DND-41 (cell line): Measurements from ENCODE around the gene MTPN.
A peak's percentile ranks its signal among the peaks of the same experiment; 100 is the strongest.

ENCODE experiments used
- ATAC-seq: fragments of 200-7000 bp; cut with Tn5 transposase; 3 replicates; pipeline ENCODE4 v1.9.1; 2021; ENCODE audit warnings: low read depth; ENCODE audit not compliant: insufficient read depth
- DNase-seq: peaks from one replicate; pipeline ENCODE4 v3.0.0-alpha.2; 2020
- H2AFZ ChIP-seq: 2 replicates; pipeline ENCODE4 v1.6.0; 2012; ENCODE audit warnings: low read depth, low read length
- H3K27ac ChIP-seq: 2 replicates; pipeline ENCODE4 v1.5.1; 2012; ENCODE audit warnings: low read length, inconsistent platforms
- H3K27me3 ChIP-seq: fragments of 200-600 bp; sonication (generic); 2 replicates; pipeline ENCODE4 v1.6.0; 2012; ENCODE audit warnings: low read length, mild to moderate bottlenecking, inconsistent platforms; ENCODE audit not compliant: insufficient read depth, poor library complexity
- H3K36me3 ChIP-seq: 2 replicates; pipeline ENCODE4 v1.5.1; 2012; ENCODE audit warnings: low read length, inconsistent platforms; ENCODE audit not compliant: insufficient read depth
- H3K4me1 ChIP-seq: 2 replicates; pipeline ENCODE4 v1.5.1; 2012; ENCODE audit warnings: mild to moderate bottlenecking, low read length; ENCODE audit not compliant: insufficient read depth
- H3K4me2 ChIP-seq: 2 replicates; pipeline ENCODE4 v1.6.0; 2012; ENCODE audit warnings: mild to moderate bottlenecking, moderate library complexity, low read length, inconsistent platforms; ENCODE audit not compliant: insufficient read depth
- H3K4me3 ChIP-seq, 2 experiments: fragments of 200-600 bp in 1 of 2; shearing (Covaris generic) in 1 of 2; 2 replicates each; pipeline ENCODE4 v1.5.1; 2012 to 2016; ENCODE audit warnings: inconsistent platforms in 2 of 2, low read length in 2 of 2, mild to moderate bottlenecking in 2 of 2, low read depth in 1 of 2, moderate library complexity in 1 of 2
- H3K79me2 ChIP-seq: 2 replicates; pipeline ENCODE4 v1.6.0; 2012; ENCODE audit warnings: low read length, inconsistent platforms; ENCODE audit not compliant: insufficient read depth
- H3K9ac ChIP-seq: 2 replicates; pipeline ENCODE4 v1.6.0; 2012; ENCODE audit warnings: low read depth, mild to moderate bottlenecking, inconsistent platforms, low read length, moderate library complexity
- H3K9me3 ChIP-seq: 2 replicates; pipeline ENCODE4 v1.5.1; 2012; ENCODE audit warnings: low read length, moderate library complexity, mild to moderate bottlenecking, inconsistent platforms; ENCODE audit not compliant: insufficient read depth, severe bottlenecking
- H4K20me1 ChIP-seq: 2 replicates; pipeline ENCODE4 v1.6.0; 2012; ENCODE audit warnings: low read length; ENCODE audit not compliant: insufficient read depth
- EZH2 ChIP-seq: IDR thresholded peaks from 3 replicates; pipeline ENCODE4 v1.6.1; 2012; ENCODE audit warnings: borderline replicate concordance, low read depth, mild to moderate bottlenecking, moderate library complexity, low read length, inconsistent platforms; ENCODE audit not compliant: severe bottlenecking
- TF ChIP-seq, protein P1 (sequence below): IDR thresholded peaks from 2 replicates; pipeline ENCODE4 v1.5.1; 2012; ENCODE audit warnings: borderline replicate concordance, low read length, moderate library complexity, mild to moderate bottlenecking; ENCODE audit not compliant: poor library complexity, severe bottlenecking; ENCODE audit errors: extremely low read depth

MTPN gene

DNA sequence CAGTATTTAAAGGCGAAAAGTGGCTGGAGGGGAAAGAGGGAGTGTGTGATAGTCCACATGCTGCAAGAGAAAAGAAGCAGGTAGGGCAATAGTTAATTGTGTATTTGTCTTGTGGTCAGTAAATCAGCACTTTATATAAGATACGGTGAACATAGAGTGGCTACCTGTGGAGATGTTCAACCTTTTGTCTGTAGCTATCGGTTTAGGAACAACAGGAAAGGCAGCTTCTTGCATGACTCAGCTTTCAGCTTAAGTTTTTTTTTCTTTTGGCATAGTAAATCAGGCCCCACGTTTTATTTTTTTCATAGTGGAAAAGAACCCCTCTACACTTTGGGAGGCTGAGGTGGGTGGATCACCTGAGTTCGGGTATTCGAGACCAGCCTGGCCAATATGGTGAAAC, 14.2 kb upstream of the MTPN start:
- peaks cover under 1% of the 10 kb centered on the region for H3K9me3 ChIP-seq
- H3K9ac ChIP-seq, result no peak overlapping the region
- no peak overlapping the region for H3K4me3 ChIP-seq
- TF ChIP-seq EZH2, result no peak
- TF ChIP-seq, protein P1, sequence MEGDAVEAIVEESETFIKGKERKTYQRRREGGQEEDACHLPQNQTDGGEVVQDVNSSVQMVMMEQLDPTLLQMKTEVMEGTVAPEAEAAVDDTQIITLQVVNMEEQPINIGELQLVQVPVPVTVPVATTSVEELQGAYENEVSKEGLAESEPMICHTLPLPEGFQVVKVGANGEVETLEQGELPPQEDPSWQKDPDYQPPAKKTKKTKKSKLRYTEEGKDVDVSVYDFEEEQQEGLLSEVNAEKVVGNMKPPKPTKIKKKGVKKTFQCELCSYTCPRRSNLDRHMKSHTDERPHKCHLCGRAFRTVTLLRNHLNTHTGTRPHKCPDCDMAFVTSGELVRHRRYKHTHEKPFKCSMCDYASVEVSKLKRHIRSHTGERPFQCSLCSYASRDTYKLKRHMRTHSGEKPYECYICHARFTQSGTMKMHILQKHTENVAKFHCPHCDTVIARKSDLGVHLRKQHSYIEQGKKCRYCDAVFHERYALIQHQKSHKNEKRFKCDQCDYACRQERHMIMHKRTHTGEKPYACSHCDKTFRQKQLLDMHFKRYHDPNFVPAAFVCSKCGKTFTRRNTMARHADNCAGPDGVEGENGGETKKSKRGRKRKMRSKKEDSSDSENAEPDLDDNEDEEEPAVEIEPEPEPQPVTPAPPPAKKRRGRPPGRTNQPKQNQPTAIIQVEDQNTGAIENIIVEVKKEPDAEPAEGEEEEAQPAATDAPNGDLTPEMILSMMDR, result no peak
- no peak for DNase-seq
- no peaks in the 10 kb centered on the region for H4K20me1 ChIP-seq
- peaks cover 5% of the 10 kb centered on the region; the same call in 1 of the 2 replicates for H3K4me1 ChIP-seq
- 0 out of 3 replicates have a peak, but pooled peaks have one; percentile 17 for ATAC-seq
- H3K79me2 ChIP-seq, result no peaks in the 10 kb centered on the region
- H3K27me3 ChIP-seq, result no peaks in the 10 kb centered on the region
- no peak overlapping the region for H3K27ac ChIP-seq
- H2AFZ ChIP-seq, result no peak overlapping the region
- no peak overlapping the region for H3K4me2 ChIP-seq
- no peaks in the 10 kb centered on the region for H3K36me3 ChIP-seq

DNA sequence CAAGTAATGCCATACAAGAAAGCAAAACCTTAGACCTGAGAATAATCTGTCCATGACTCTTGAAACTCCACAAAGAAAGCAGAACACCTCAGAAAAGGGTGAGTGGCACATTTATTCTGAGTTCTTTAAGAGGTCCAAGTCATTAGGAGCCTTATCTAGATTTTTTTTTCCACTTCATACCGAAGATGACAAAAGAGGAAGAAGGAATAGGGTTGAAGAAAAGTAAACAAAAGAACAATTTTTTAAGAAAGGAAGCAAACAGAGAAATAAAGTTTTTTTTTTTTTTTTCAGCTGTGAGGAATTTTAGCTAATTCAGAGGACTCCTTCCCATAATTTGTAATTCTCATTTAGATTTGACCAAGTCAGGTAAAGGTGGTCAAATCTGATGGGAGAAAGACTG, 13.1 kb upstream of the MTPN start:
- no peak overlapping the region for H3K4me3 ChIP-seq
- TF ChIP-seq EZH2, result no peak
- TF ChIP-seq, protein P1, result no peak
- H3K4me1 ChIP-seq, result peaks cover 5% of the 10 kb centered on the region; the same call in 1 of the 2 replicates
- no peaks in the 10 kb centered on the region for H3K79me2 ChIP-seq
- no peak overlapping the region for H3K27ac ChIP-seq
- H3K27me3 ChIP-seq, result no peaks in the 10 kb centered on the region
- peaks cover 7% of the 10 kb centered on the region for H3K9me3 ChIP-seq
- no peak overlapping the region for H3K9ac ChIP-seq
- H3K4me2 ChIP-seq, result no peak overlapping the region
- ATAC-seq (no peak), DNase-seq (no peak)
- H3K36me3 ChIP-seq, result peaks cover 4% of the 10 kb centered on the region; the same call in 1 of the 2 replicates
- no peaks in the 10 kb centered on the region for H4K20me1 ChIP-seq
- H2AFZ ChIP-seq, result no peak overlapping the region

DNA sequence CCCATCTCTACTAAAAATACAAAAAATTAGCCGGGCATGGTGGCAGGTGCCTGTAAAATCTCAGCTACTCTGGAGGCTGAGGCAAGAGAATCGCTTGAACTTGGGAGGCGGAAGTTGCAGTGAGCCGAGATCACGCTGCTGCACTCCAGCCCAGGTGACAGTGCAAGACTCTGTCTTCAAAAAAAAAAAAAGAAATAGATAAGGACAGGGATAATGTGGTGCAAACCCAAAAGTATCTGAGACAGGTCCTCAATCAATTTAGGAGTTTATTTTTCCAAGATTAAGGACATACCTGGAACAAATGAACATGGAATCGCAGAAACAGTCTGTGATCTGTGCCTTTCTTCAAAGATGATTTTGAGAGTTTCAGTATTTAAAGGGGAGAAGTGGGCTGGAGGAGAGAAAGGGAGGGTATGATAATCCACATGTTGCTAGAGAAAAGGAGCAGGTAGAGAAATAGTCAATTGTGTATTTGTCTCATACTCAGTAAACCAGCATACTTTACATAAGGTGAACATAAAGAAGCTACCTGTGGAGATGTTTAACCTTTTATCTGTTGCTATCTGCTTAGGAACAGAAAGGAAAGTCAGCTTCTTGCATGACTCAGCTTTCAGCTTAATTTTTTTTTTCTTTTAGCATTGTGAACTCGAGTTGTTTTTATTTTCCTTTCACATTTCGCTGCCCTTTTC, 4.9 kb upstream of the MTPN start:
- no peaks in the 10 kb centered on the region for H4K20me1 ChIP-seq
- peaks cover 10% of the 10 kb centered on the region for H3K79me2 ChIP-seq
- ATAC-seq, result no peak
- H3K9ac ChIP-seq, result peak overlapping the region; percentile 52
- peaks cover 47% of the 10 kb centered on the region for H3K4me1 ChIP-seq
- H3K4me2 ChIP-seq, result peak overlapping the region; percentile 70
- peak; percentile 63 for DNase-seq
- peaks cover 8% of the 10 kb centered on the region for H3K9me3 ChIP-seq
- H3K4me3 ChIP-seq, result peak overlapping the region; percentile 17 to 62; a peak in 3 of 4 replicates
- no peaks in the 10 kb centered on the region for H3K27me3 ChIP-seq
- H2AFZ ChIP-seq, result peak overlapping the region; percentile 82
- peak overlapping the region; percentile 74 for H3K27ac ChIP-seq
- TF ChIP-seq, protein P1, result no peak
- TF ChIP-seq EZH2, result no peak
- H3K36me3 ChIP-seq, result peaks cover 4% of the 10 kb centered on the region; the same call in 1 of the 2 replicates
